ENCODE measurements around the gene WDR88.
"Not testable (repeated sequence)": the region's sequence is repeated elsewhere in the genome, so short reads cannot be mapped to it uniquely, and the experiment has no call there.

Gene WDR88
- 0 to 0.37 (median 0) reads per million in 4 experiments for total RNA-seq

GRCh38 chr19:33132021-33132420, at the start of gene WDR88:
TSS of gene WDR88 (plus strand) at chr19:33132114. CDS start at chr19:33132170, 56 bp downstream.
- DNase-seq, result no peak

GRCh38 chr19:33085570-33086128, 46.3 kb upstream of the WDR88 start:
- no peak for DNase-seq

- no peak for DNase-seq
Measured at GRCh38 chr19:33086955-33087354, 45.0 kb upstream of the WDR88 start.

GRCh38 chr19:33089010-33089409, 42.9 kb upstream of the WDR88 start:
- no peak for DNase-seq

GRCh38 chr19:33090179-33090578, 41.7 kb upstream of the WDR88 start:
- DNase-seq, result no peak

GRCh38 chr19:33093420-33094210, 38.3 kb upstream of the WDR88 start:
- DNase-seq, result no peak

- no peak for DNase-seq
Measured at GRCh38 chr19:33094436-33095067, 37.4 kb upstream of the WDR88 start.

GRCh38 chr19:33096005-33096404, 35.9 kb upstream of the WDR88 start:
- no peak for DNase-seq

GRCh38 chr19:33098055-33098534, 33.8 kb upstream of the WDR88 start:
- DNase-seq, result no peak

GRCh38 chr19:33100894-33101644, 30.8 kb upstream of the WDR88 start:
- DNase-seq, result no peak

GRCh38 chr19:33102893-33103292, 29.0 kb upstream of the WDR88 start:
- DNase-seq, result no peak

GRCh38 chr19:33108161-33108560, 23.8 kb upstream of the WDR88 start:
- no peak for DNase-seq

GRCh38 chr19:33110137-33110910, 21.6 kb upstream of the WDR88 start:
- no peak for DNase-seq

- no peak for DNase-seq
Measured at GRCh38 chr19:33111587-33111986, 20.3 kb upstream of the WDR88 start.

GRCh38 chr19:33114312-33114711, 17.6 kb upstream of the WDR88 start:
- DNase-seq, result no peak

- DNase-seq, result no peak
Measured at GRCh38 chr19:33117501-33117900, 14.4 kb upstream of the WDR88 start.

GRCh38 chr19:33118643-33119042, 13.3 kb upstream of the WDR88 start:
- no peak for DNase-seq

- no peak for DNase-seq
Measured at GRCh38 chr19:33124207-33125098, 7.5 kb upstream of the WDR88 start.

GRCh38 chr19:33125929-33126388, 6.0 kb upstream of the WDR88 start:
- DNase-seq, result peak; percentile 14

- DNase-seq, result not testable (repeated sequence)
Measured at GRCh38 chr19:33126712-33127111, 5.2 kb upstream of the WDR88 start.

GRCh38 chr19:33129901-33130300, 2.0 kb upstream of the WDR88 start:
- DNase-seq, result no peak
